A673 (cell line): Measurements from ENCODE around the gene EEF1AKMT3. TPM values are rescaled to one million over a fixed set of nuclear protein-coding genes. Genes with fewer than 3 reads are reported as not detected.
A peak's percentile ranks its signal among the peaks of the same experiment; 100 is the strongest.

ENCODE experiments used
- BruUV-seq: library from RNA; stranded (reverse); fragments of 400-500 nt; replicated peaks from 2 replicates; lab custom pipeline; 2021; lab: Mats Ljungman, UMichigan
- CTCF ChIA-PET: fragments of 300-600 bp; sonication (Branson Sonifier 250); formaldehyde crosslinking; loops from one replicate; lab custom pipeline; 2022; ENCODE audit warnings: antibody characterized with exemption; lab: Charles Lee
- POLR2A ChIA-PET: fragments of 300-600 bp; sonication (Branson Sonifier 250); formaldehyde crosslinking; loops from one replicate; lab custom pipeline; 2022; ENCODE audit warnings: antibody characterized with exemption; ENCODE audit not compliant: low non-redundant PET; lab: Charles Lee
- DNase-seq: peaks from one replicate; pipeline ENCODE4 v3.0.0-alpha.2; 2015; ENCODE audit warnings: low spot score
- H3K27ac ChIP-seq: fragments of 200-600 bp; sonication (generic); 2 replicates; pipeline ENCODE4 v1.5.1; 2016; ENCODE audit warnings: mixed run types, low read depth, mild to moderate bottlenecking, mixed read lengths, antibody characterized with exemption, low read length; ENCODE audit not compliant: poor library complexity, severe bottlenecking
- H3K27me3 ChIP-seq: fragments of 200-600 bp; sonication (generic); replicated peaks from 2 replicates; pipeline ENCODE4 v1.6.1; 2017; ENCODE audit warnings: mixed run types, low read depth, mild to moderate bottlenecking, mixed read lengths, antibody characterized with exemption, low read length; ENCODE audit not compliant: insufficient read depth, poor library complexity
- H3K36me3 ChIP-seq: fragments of 200-600 bp; sonication (generic); 2 replicates; pipeline ENCODE4 v1.6.1; 2016; ENCODE audit warnings: mixed run types, mild to moderate bottlenecking, mixed read lengths, antibody characterized with exemption, low read length; ENCODE audit not compliant: insufficient read depth, poor library complexity, severe bottlenecking
- H3K4me1 ChIP-seq: fragments of 200-600 bp; sonication (generic); 2 replicates; pipeline ENCODE4 v1.6.1; 2017; ENCODE audit warnings: mixed run types, mild to moderate bottlenecking, mixed read lengths, antibody characterized with exemption, low read length; ENCODE audit not compliant: insufficient read depth, poor library complexity, severe bottlenecking
- H3K4me3 ChIP-seq: fragments of 200-600 bp; sonication (generic); 2 replicates; pipeline ENCODE4 v1.5.1; 2016; ENCODE audit warnings: low read depth, mixed run types, mild to moderate bottlenecking, mixed read lengths, low read length; ENCODE audit not compliant: poor library complexity, severe bottlenecking
- H3K9me3 ChIP-seq: fragments of 200-600 bp; sonication (generic); 2 replicates; pipeline ENCODE4 v1.6.1; 2016; ENCODE audit warnings: mixed run types, low read depth, mild to moderate bottlenecking, mixed read lengths, antibody characterized with exemption, low read length; ENCODE audit not compliant: poor library complexity, severe bottlenecking
- EZH2 ChIP-seq: fragments of 200-600 bp; sonication (generic); IDR thresholded peaks from 2 replicates; pipeline ENCODE4 v1.6.1; 2017; ENCODE audit warnings: borderline replicate concordance, low read depth, mild to moderate bottlenecking, mixed read lengths, antibody characterized with exemption, low read length; ENCODE audit not compliant: poor library complexity, severe bottlenecking
- intact Hi-C: fragments of 100-400 bp; cut with micrococcal nuclease; formaldehyde crosslinking; loops from one replicate; pipeline ENCODE4 v1.10.0; 2022; ENCODE audit not compliant: unreplicated experiment
- total RNA-seq: library from RNA; stranded (reverse); gene quantifications from 2 replicates; pipeline ENCODE4 v1.2.3, GENCODE V29; 2021
- TF ChIP-seq, protein P1 (sequence below): fragments of 300-800, 200-600 bp; sonication (generic); conservative IDR thresholded peaks from 2 replicates; pipeline ENCODE4 v1.5.1; 2017; ENCODE audit warnings: low read depth, mild to moderate bottlenecking, antibody characterized with exemption, low read length, moderate library complexity, mixed read lengths

EEF1AKMT3 gene
- total RNA-seq, 1 experiment from 2014 or later, result 5.3 TPM

DNA sequence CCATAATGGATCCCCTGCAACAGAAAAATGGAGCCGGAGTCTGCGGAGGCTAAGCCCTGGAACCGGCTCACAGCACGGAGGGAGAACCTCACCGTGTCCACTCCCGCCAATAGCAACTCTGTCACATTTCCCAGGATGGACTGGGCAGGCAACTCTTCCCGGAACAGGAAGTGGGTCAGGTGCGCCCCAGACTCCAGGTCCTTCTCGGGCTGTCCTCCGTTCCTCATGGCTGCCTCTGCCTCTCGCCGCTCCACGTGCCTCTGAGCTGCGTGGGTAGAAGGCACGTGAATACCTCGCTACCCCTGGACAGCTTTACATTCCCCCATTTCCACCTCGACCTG, 7.8 kb upstream of the EEF1AKMT3 start:
- Histone ChIP-seq H3K9me3 (no peaks in the 10 kb centered on the region), H3K27ac (no peak overlapping the region), H3K27me3 (peaks cover 30% of the 10 kb centered on the region), H3K4me1 (peaks cover 31% of the 10 kb centered on the region), H3K4me3 (peak overlapping the region; percentile 40), H3K36me3 (peaks cover 6% of the 10 kb centered on the region)
- POLR2A ChIA-PET, result interaction anchor here (0.6 kb wide), 1 partner anchor 23 kb away, joined by 3 read pairs; no protein-coding TSS in a partner anchor
- no TSS peak for BruUV-seq
- intact Hi-C loops, result no loop called here
- DNase-seq, result no peak
- TF ChIP-seq, protein P1, sequence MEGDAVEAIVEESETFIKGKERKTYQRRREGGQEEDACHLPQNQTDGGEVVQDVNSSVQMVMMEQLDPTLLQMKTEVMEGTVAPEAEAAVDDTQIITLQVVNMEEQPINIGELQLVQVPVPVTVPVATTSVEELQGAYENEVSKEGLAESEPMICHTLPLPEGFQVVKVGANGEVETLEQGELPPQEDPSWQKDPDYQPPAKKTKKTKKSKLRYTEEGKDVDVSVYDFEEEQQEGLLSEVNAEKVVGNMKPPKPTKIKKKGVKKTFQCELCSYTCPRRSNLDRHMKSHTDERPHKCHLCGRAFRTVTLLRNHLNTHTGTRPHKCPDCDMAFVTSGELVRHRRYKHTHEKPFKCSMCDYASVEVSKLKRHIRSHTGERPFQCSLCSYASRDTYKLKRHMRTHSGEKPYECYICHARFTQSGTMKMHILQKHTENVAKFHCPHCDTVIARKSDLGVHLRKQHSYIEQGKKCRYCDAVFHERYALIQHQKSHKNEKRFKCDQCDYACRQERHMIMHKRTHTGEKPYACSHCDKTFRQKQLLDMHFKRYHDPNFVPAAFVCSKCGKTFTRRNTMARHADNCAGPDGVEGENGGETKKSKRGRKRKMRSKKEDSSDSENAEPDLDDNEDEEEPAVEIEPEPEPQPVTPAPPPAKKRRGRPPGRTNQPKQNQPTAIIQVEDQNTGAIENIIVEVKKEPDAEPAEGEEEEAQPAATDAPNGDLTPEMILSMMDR, result no peak
- no peak for TF ChIP-seq EZH2
- CTCF ChIA-PET, result no interaction called here

- H3K4me1 ChIP-seq, result peaks cover 31% of the 10 kb centered on the region
- H3K4me3 ChIP-seq, result peak overlapping the region; percentile 40
- H3K36me3 ChIP-seq, result peaks cover 6% of the 10 kb centered on the region
- no TSS peak for BruUV-seq
- peak; percentile 55 for DNase-seq
- H3K27me3 ChIP-seq, result peaks cover 30% of the 10 kb centered on the region
- intact Hi-C loops, result no loop called here
- no peaks in the 10 kb centered on the region for H3K9me3 ChIP-seq
- H3K27ac ChIP-seq, result no peak overlapping the region
- peak; percentile 99 for TF ChIP-seq EZH2
- TF ChIP-seq, protein P1, result peak; percentile 59
- ChIA-PET POLR2A (interaction anchor here (0.6 kb wide), 1 partner anchor 22 kb away, joined by 3 read pairs; no protein-coding TSS in a partner anchor), CTCF (interaction anchor here (2.2 kb wide), 1 partner anchor 9 kb away, joined by 10 read pairs; no protein-coding TSS in a partner anchor)
Observed at GRCh38 chr12:57765003-57765697, 7.3 kb upstream of the EEF1AKMT3 start.

DNA sequence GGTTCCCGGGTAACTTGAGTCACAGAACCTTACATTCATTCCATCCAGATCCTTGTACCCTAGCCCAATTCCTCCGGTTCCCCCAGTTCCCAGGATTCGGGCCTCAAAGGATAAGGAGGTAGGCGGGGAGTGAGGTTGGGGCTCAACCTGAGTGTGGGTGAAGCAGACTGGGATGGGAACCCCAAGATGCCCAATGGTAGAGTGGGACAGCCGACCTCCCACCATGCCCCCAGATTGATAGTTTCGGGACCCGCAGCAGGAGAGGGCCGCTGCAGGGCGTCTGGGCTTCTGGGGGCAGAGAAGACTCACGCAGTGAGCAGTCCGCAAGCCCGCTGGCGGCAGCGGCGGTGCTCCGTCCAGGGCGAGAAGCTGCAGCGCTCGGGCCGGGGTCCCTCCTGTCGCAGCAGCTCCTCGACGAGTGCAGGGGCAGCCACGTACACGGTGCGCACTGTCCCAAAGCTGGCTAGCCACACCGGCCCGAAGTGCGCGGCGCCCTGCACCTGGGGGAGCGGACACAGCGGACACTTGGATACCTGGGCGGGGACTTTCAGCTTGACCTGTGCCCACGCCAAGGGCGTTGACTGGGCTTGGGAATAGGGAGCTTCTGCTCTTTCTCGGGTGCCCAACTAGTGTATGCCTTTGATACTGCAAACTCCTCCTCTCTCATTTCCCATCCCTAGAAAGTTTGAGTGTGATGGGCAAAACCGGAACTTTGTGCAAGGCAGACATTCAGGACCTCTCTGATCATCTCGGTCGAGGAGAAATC, 6.5 kb upstream of the EEF1AKMT3 start:
- DNase-seq, result no peak
- TF ChIP-seq, protein P1, result no peak
- TF ChIP-seq EZH2, result peak; percentile 31

More for the DNA sequence above, 6.5 kb upstream of the EEF1AKMT3 start:
- H3K27ac ChIP-seq, result no peak overlapping the region
- peak overlapping the region; percentile 40 for H3K4me3 ChIP-seq
- intact Hi-C loops, result no loop called here
- no TSS peak for BruUV-seq
- ChIA-PET CTCF (interaction anchor here (2.2 kb wide), 1 partner anchor 9 kb away, joined by 10 read pairs; no protein-coding TSS in a partner anchor), POLR2A (no interaction called here)
- H3K27me3 ChIP-seq, result peaks cover 30% of the 10 kb centered on the region
- no peaks in the 10 kb centered on the region for H3K9me3 ChIP-seq
- peaks cover 6% of the 10 kb centered on the region for H3K36me3 ChIP-seq
- peaks cover 31% of the 10 kb centered on the region for H3K4me1 ChIP-seq
